Trophoblast cell (in vitro differentiated cells and primary cell): ENCODE measurements around the gene TSFM.

ENCODE experiments used
- DNase-seq, 2 donors: peaks; one replicate each; pipeline ENCODE4 v3.0.0-alpha.2; 2016
- H2AFZ ChIP-seq: 2 replicates; pipeline ENCODE4 v1.6.1; 2013; ENCODE audit warnings: low read length, moderate library complexity, mild to moderate bottlenecking; ENCODE audit not compliant: insufficient read depth, poor library complexity
- H2AK5ac ChIP-seq: 2 replicates; pipeline ENCODE4 v1.6.1; 2013; ENCODE audit warnings: mild to moderate bottlenecking, low read length
- H2BK120ac ChIP-seq: 2 replicates; pipeline ENCODE4 v1.6.1; 2013; ENCODE audit warnings: low read length, mild to moderate bottlenecking, moderate library complexity; ENCODE audit not compliant: insufficient read depth, poor library complexity
- H2BK12ac ChIP-seq: 2 replicates; pipeline ENCODE4 v1.6.1; 2013; ENCODE audit warnings: mild to moderate bottlenecking, low read length, moderate library complexity
- H2BK5ac ChIP-seq: 2 replicates; pipeline ENCODE4 v1.6.1; 2013; ENCODE audit warnings: low read length, low read depth, moderate library complexity, mild to moderate bottlenecking; ENCODE audit not compliant: poor library complexity
- H3K14ac ChIP-seq: 2 replicates; pipeline ENCODE4 v1.6.1; 2013; ENCODE audit warnings: mild to moderate bottlenecking, low read length
- H3K18ac ChIP-seq: 2 replicates; pipeline ENCODE4 v1.6.1; 2013; ENCODE audit warnings: mild to moderate bottlenecking, low read length
- H3K23ac ChIP-seq: 2 replicates; pipeline ENCODE4 v1.6.1; 2013; ENCODE audit warnings: low read length
- H3K27ac ChIP-seq: 2 replicates; pipeline ENCODE4 v1.5.1; 2013; ENCODE audit warnings: low read depth, mild to moderate bottlenecking, inconsistent platforms, low read length, moderate library complexity
- H3K27me3 ChIP-seq: 2 replicates; pipeline ENCODE4 v1.6.1; 2013; ENCODE audit warnings: inconsistent platforms, mild to moderate bottlenecking, low read length, moderate library complexity; ENCODE audit not compliant: insufficient read depth
- H3K36me3 ChIP-seq, 2 experiments: 1 replicate in 1 of 2; 2 replicates in 1 of 2; pipeline ENCODE4 v1.6.1; 2013; ENCODE audit warnings: low read length in 2 of 2, mild to moderate bottlenecking in 2 of 2, moderate library complexity in 1 of 2; ENCODE audit not compliant: insufficient read depth in 2 of 2, control insufficient read depth in 1 of 2
- H3K4ac ChIP-seq: 2 replicates; pipeline ENCODE4 v1.6.1; 2013; ENCODE audit warnings: low read depth, mild to moderate bottlenecking, low read length, moderate library complexity
- H3K4me1 ChIP-seq, 2 experiments: 1 replicate in 1 of 2; 2 replicates in 1 of 2; pipeline ENCODE4 v1.6.1; 2013; ENCODE audit warnings: low read length in 2 of 2, mild to moderate bottlenecking in 2 of 2, moderate library complexity in 1 of 2; ENCODE audit not compliant: insufficient read depth in 2 of 2, control insufficient read depth in 1 of 2
- H3K4me2 ChIP-seq: 2 replicates; pipeline ENCODE4 v1.6.1; 2013; ENCODE audit warnings: inconsistent platforms, mild to moderate bottlenecking, low read length, moderate library complexity
- H3K4me3 ChIP-seq: 2 replicates; pipeline ENCODE4 v1.5.1; 2013; ENCODE audit warnings: mild to moderate bottlenecking, low read depth, low read length, inconsistent platforms
- H3K79me1 ChIP-seq: one replicate; pipeline ENCODE4 v1.6.1; 2013; ENCODE audit warnings: low read length
- H3K79me2 ChIP-seq: 2 replicates; pipeline ENCODE4 v1.6.1; 2013; ENCODE audit warnings: low read length, mild to moderate bottlenecking; ENCODE audit not compliant: control insufficient read depth, insufficient read depth, poor library complexity
- H3K9ac ChIP-seq: 2 replicates; pipeline ENCODE4 v1.6.1; 2013; ENCODE audit warnings: mild to moderate bottlenecking, low read length
- H3K9me3 ChIP-seq: 2 replicates; pipeline ENCODE4 v1.6.1; 2013; ENCODE audit warnings: low read depth, mild to moderate bottlenecking, control low read depth, inconsistent platforms, low read length; ENCODE audit not compliant: insufficient read depth
- H4K12ac ChIP-seq: 2 replicates; pipeline ENCODE4 v1.6.1; 2013; ENCODE audit warnings: low read depth, mild to moderate bottlenecking, low read length, moderate library complexity
- H4K8ac ChIP-seq: 2 replicates; pipeline ENCODE4 v1.6.1; 2013; ENCODE audit warnings: low read depth, mild to moderate bottlenecking, low read length, moderate library complexity
- H4K91ac ChIP-seq: one replicate; pipeline ENCODE4 v1.6.1; 2013; ENCODE audit warnings: low read depth, mild to moderate bottlenecking, low read length, moderate library complexity
- WGBS: extraction: QIAGEN DNeasy Blood & Tissue Kit; methylation state at CpG from one replicate; pipeline ENCODE4 v1.1.7; 2013; ENCODE audit warnings: missing lambda C conversion rate; ENCODE audit not compliant: insufficient read length, insufficient coverage; ENCODE audit errors: extremely low coverage; 5-methylcytosine and 5-hydroxymethylcytosine counted together

TSFM gene

GRCh38 chr12:57841445-57841844, 58.9 kb downstream of the TSFM start:
- peaks cover 17 to 23% of the 10 kb centered on the region in 2 experiments for H3K4me1 ChIP-seq
- H4K8ac ChIP-seq = no peak overlapping the region
- H2BK120ac ChIP-seq = no peak overlapping the region
- no peak overlapping the region for H3K4me3 ChIP-seq
- peak overlapping the region; percentile 49 for H3K4ac ChIP-seq
- H2AFZ ChIP-seq = no peak overlapping the region
- H3K4me2 ChIP-seq = no peak overlapping the region
- H3K9me3 ChIP-seq = no peaks in the 10 kb centered on the region
- no peak overlapping the region for H3K14ac ChIP-seq
- no peaks in the 10 kb centered on the region for H3K27me3 ChIP-seq
- no peak overlapping the region for H3K27ac ChIP-seq
- no peak overlapping the region for H2AK5ac ChIP-seq
- H3K79me2 ChIP-seq = peaks cover 20% of the 10 kb centered on the region
- no peak overlapping the region for H3K23ac ChIP-seq
- no peak for DNase-seq
- H2BK5ac ChIP-seq = no peak overlapping the region
- no CpG with 5 or more reads among the region's 4 CpGs for WGBS
- peak overlapping the region; percentile 18 for H3K18ac ChIP-seq
- H3K9ac ChIP-seq = peak overlapping the region; percentile 18
- no peak overlapping the region for H4K91ac ChIP-seq
- H3K79me1 ChIP-seq = peaks cover 10% of the 10 kb centered on the region
- no peak overlapping the region for H4K12ac ChIP-seq
- peaks cover 0 to 2% of the 10 kb centered on the region in 2 experiments for H3K36me3 ChIP-seq
- no peak overlapping the region for H2BK12ac ChIP-seq

DNA sequence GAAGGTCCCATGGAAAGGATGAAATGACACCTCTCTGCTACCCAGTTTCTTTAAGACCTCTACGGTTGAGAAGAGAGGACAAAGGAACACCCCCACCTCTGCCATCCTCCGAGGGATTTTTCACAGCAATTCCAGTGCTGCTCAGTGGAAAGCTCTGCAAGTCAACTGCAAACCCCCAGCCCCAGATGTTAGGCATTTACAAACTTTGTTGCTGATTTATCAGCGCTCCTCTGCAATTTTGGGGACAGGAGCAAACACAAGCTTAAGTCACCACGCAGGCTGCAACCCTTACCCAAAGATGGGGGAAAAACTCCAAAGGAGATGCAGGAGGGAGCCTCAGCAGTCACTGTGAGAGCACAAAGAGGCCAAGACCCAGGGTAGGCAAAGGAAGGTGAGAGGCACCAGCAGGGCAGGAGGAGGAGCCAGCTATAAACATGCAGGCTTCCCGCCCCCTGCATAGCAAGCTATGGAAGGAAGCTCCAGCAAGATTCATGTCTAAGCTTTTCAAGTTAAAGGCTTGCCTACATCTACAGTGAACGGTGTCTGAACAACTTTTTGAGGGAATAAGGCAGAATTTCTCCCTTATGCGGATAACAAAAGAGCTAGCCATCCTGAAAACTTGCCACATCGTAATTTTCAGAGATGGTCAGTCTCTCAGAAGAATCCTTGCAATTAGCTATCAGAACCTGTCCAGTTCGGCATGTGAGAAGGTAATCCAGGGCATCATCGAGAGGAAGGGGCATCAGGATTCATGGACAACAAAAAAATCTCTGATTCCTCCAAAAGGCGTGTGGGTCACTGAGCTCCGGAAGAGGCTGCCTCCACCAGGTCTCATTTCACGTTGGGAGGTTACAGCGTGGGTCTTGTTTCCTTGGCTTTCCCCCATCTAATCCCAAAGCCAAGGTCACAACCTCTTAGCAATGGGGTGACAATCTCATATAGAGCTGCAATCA, 60.0 kb downstream of the TSFM start:
- H3K9ac ChIP-seq = no peak overlapping the region
- H4K12ac ChIP-seq = no peak overlapping the region
- H3K23ac ChIP-seq = no peak overlapping the region
- H3K27me3 ChIP-seq = no peaks in the 10 kb centered on the region
- H3K18ac ChIP-seq = no peak overlapping the region
- H3K9me3 ChIP-seq = no peaks in the 10 kb centered on the region
- peaks cover 18% of the 10 kb centered on the region for H3K79me2 ChIP-seq
- peak in 1 of 2 donors; percentile 50 for DNase-seq
- H3K4me1 ChIP-seq = peaks cover 15 to 21% of the 10 kb centered on the region in 2 experiments
- no peak overlapping the region for H4K8ac ChIP-seq
- H3K27ac ChIP-seq = no peak overlapping the region
- no peak overlapping the region for H2BK120ac ChIP-seq
- H3K36me3 ChIP-seq = peaks cover 0 to 2% of the 10 kb centered on the region in 2 experiments
- H3K14ac ChIP-seq = no peak overlapping the region
- H2AFZ ChIP-seq = no peak overlapping the region
- H3K4me3 ChIP-seq = no peak overlapping the region
- no peak overlapping the region for H4K91ac ChIP-seq
- H3K4ac ChIP-seq = peak overlapping the region; percentile 28
- H3K79me1 ChIP-seq = peaks cover 15% of the 10 kb centered on the region
- no peak overlapping the region for H3K4me2 ChIP-seq
- no peak overlapping the region for H2BK12ac ChIP-seq
- no peak overlapping the region for H2AK5ac ChIP-seq
- WGBS = no CpG with 5 or more reads among the region's 14 CpGs
- no peak overlapping the region for H2BK5ac ChIP-seq

GRCh38 chr12:57844709-57845477, 62.3 kb downstream of the TSFM start:
- Histone ChIP-seq H4K12ac (no peak overlapping the region), H3K9me3 (no peaks in the 10 kb centered on the region), H2BK120ac (no peak overlapping the region), H3K14ac (peak overlapping the region; percentile 44), H3K79me2 (peaks cover 17% of the 10 kb centered on the region), H3K4me1 (peaks cover 10 to 12% of the 10 kb centered on the region in 2 experiments), H3K23ac (no peak overlapping the region), H3K9ac (peak overlapping the region; percentile 77), H2BK5ac (no peak overlapping the region), H2AK5ac (no peak overlapping the region), H3K18ac (peak overlapping the region; percentile 58), H4K91ac (peak overlapping the region; percentile 18), H3K4me3 (peak overlapping the region; percentile 90), H2AFZ (no peak overlapping the region), H3K27me3 (no peaks in the 10 kb centered on the region), H3K4ac (peak overlapping the region; percentile 28), H3K27ac (no peak overlapping the region), H3K79me1 (peaks cover 15% of the 10 kb centered on the region), H3K4me2 (peak overlapping the region; percentile 86), H4K8ac (no peak overlapping the region), H2BK12ac (no peak overlapping the region), H3K36me3 (no peaks in the 10 kb centered on the region)
- peak; percentile 46 to 57 for DNase-seq
- WGBS = no CpG with 5 or more reads among the region's 42 CpGs

DNA sequence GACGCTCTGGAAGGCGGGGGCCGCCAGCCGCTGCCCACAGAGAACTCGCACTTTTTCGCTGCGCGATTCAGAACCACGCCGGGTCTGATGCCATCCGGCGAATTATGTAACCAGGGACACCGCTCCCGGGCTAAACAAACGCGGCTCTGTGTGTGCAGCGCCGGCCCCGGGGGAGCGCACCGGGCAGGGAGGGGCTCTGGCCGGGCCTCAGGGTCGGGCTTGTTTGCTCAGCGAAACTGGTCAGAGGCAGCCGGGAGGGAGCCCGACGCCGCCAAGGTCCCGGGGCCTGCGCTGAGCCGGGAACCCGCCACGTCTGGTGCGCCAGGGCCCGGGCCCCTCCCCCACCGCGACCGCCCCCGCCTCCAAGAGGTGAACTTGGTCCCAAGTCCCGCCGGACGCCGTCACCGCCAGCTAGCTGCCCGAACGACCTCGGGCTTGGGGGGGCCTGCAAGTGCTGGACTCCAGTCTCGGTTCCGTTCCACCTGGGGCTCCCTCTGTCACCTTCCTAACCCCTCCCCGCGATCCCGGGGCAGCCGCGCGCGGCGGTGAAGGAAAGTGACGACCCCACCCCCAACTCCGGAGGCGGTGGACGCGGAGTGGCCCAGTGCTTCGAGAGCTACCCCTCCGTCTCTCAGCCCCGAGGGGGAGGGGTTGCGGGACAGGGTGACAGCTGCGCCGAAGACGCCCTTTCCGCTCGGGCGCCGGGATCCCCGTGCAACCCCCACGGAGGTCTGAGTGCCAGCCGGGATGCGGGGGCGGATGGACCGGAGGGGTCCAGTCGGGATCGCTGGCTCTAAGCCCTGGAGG, 63.1 kb downstream of the TSFM start:
- no peaks in the 10 kb centered on the region for H3K9me3 ChIP-seq
- WGBS = no CpG with 5 or more reads among the region's 81 CpGs

More for the DNA sequence above, 63.1 kb downstream of the TSFM start:
- DNase-seq = peak; percentile 32 to 56
- peak overlapping the region; percentile 86 for H4K91ac ChIP-seq
- H3K79me2 ChIP-seq = peaks cover 14% of the 10 kb centered on the region
- peak overlapping the region; percentile 78 for H3K9ac ChIP-seq
- H3K27ac ChIP-seq = peak overlapping the region; percentile 96
- peak overlapping the region; percentile 75 for H2BK5ac ChIP-seq
- peak overlapping the region; percentile 85 for H3K14ac ChIP-seq
- no peaks in the 10 kb centered on the region for H3K36me3 ChIP-seq
- H2AFZ ChIP-seq = peak overlapping the region; percentile 62
- H3K23ac ChIP-seq = no peak overlapping the region
- peak overlapping the region; percentile 90 for H3K4me3 ChIP-seq
- peak overlapping the region; percentile 71 for H2AK5ac ChIP-seq
- H2BK120ac ChIP-seq = peak overlapping the region; percentile 88
- H3K79me1 ChIP-seq = peaks cover 15% of the 10 kb centered on the region
- H3K18ac ChIP-seq = peak overlapping the region; percentile 91
- peak overlapping the region; percentile 86 for H3K4me2 ChIP-seq
- H4K12ac ChIP-seq = peak overlapping the region; percentile 79
- H3K4ac ChIP-seq = peak overlapping the region; percentile 93
- peaks cover 9 to 10% of the 10 kb centered on the region in 2 experiments for H3K4me1 ChIP-seq
- no peaks in the 10 kb centered on the region for H3K27me3 ChIP-seq
- H2BK12ac ChIP-seq = peak overlapping the region; percentile 51
- peak overlapping the region; percentile 31 for H4K8ac ChIP-seq
